Endodermal cell (in vitro differentiated cells): ENCODE results near the gene DTX1. TPM values are rescaled to one million over a fixed set of nuclear protein-coding genes. Genes with fewer than 3 reads are reported as not detected.

ENCODE experiments used
- DNase-seq: peaks from one replicate; pipeline ENCODE4 v3.0.0-alpha.2; 2017
- H3K27ac ChIP-seq: 2 replicates; pipeline ENCODE4 v1.5.1; 2013; ENCODE audit warnings: mild to moderate bottlenecking, low read depth, low read length, moderate library complexity
- H3K27me3 ChIP-seq: 2 replicates; pipeline ENCODE4 v1.6.1; 2013; ENCODE audit warnings: mild to moderate bottlenecking, low read length, moderate library complexity; ENCODE audit not compliant: insufficient read depth, control insufficient read depth, poor library complexity, severe bottlenecking
- H3K36me3 ChIP-seq: 2 replicates; pipeline ENCODE4 v1.7.0; 2013; ENCODE audit warnings: mild to moderate bottlenecking, low read length, moderate library complexity; ENCODE audit not compliant: control insufficient read depth, insufficient read depth
- H3K4me1 ChIP-seq: one replicate; pipeline ENCODE4 v1.7.0; 2013; ENCODE audit warnings: low read length; ENCODE audit not compliant: control insufficient read depth, insufficient read depth
- H3K4me3 ChIP-seq: 2 replicates; pipeline ENCODE4 v1.5.1; 2013; ENCODE audit warnings: mild to moderate bottlenecking, low read length, moderate library complexity
- H3K9ac ChIP-seq: 2 replicates; pipeline ENCODE4 v1.6.1; 2013; ENCODE audit warnings: mild to moderate bottlenecking, low read length, moderate library complexity; ENCODE audit not compliant: poor library complexity, severe bottlenecking; ENCODE audit errors: extremely low read depth
- H3K9me3 ChIP-seq: 2 replicates; pipeline ENCODE4 v1.6.1; 2013; ENCODE audit warnings: mild to moderate bottlenecking, low read length, moderate library complexity; ENCODE audit not compliant: control insufficient read depth
- H3K27ac Mint-ChIP-seq: 2 replicates; pipeline ENCODE4 v1.8.0; 2020; ENCODE audit warnings: mixed read lengths
- H3K27me3 Mint-ChIP-seq: 2 replicates; pipeline ENCODE4 v1.8.0; 2021; ENCODE audit warnings: mild to moderate bottlenecking, mixed read lengths; ENCODE audit not compliant: insufficient read depth
- H3K36me3 Mint-ChIP-seq: 2 replicates; pipeline ENCODE4 v1.8.0; 2020; ENCODE audit warnings: low read depth, mixed read lengths
- H3K4me1 Mint-ChIP-seq: 2 replicates; pipeline ENCODE4 v1.8.0; 2020; ENCODE audit warnings: mixed read lengths
- H3K4me3 Mint-ChIP-seq: 2 replicates; pipeline ENCODE4 v1.8.0; 2020; ENCODE audit warnings: mild to moderate bottlenecking, moderate library complexity, mixed read lengths
- H3K9me3 Mint-ChIP-seq: 2 replicates; pipeline ENCODE4 v1.8.0; 2020; ENCODE audit warnings: mild to moderate bottlenecking, mixed read lengths
- CTCF ChIP-seq: fragments of 200-600 bp; sonication (generic); conservative IDR thresholded peaks from 2 replicates; pipeline ENCODE4 v1.5.0; 2021; ENCODE audit warnings: antibody characterized with exemption, mild to moderate bottlenecking
- WGBS, 2 experiments: methylation state at CpG; one replicate each; pipeline versions ENCODE4 v1.1.5 to v1.1.7; 2013; ENCODE audit warnings: missing lambda C conversion rate in 2 of 2, mixed read lengths in 1 of 2; ENCODE audit not compliant: insufficient coverage in 1 of 2, insufficient read length in 1 of 2; 5-methylcytosine and 5-hydroxymethylcytosine counted together
- total RNA-seq, 2 donors: library from RNA; stranded (reverse); fragmentation: NEBNext Ultra II Directional in 1 of 2; extraction: Animal tissue kit (Norgen Biotek cat#: 25700) in 1 of 2; gene quantifications; 2 replicates in 1 of 2; 3 replicates in 1 of 2; pipeline ENCODE4 v1.2.1, GENCODE V29; 2021

Gene DTX1
- total RNA-seq, 2 donors from 2014 or later: 3.3 to 4.9 TPM

- Mint-ChIP-seq H3K4me3 (no peak overlapping the region), H3K36me3 (no peaks in the 10 kb centered on the region), H3K27ac (no peak overlapping the region), H3K9me3 (peaks cover 2% of the 10 kb centered on the region), H3K4me1 (peaks cover 10% of the 10 kb centered on the region), H3K27me3 (peaks cover 37% of the 10 kb centered on the region)
- no peak for DNase-seq
- H3K27ac ChIP-seq: no peak overlapping the region
- H3K9ac ChIP-seq: no peak overlapping the region
- H3K27me3 ChIP-seq: peaks cover 10% of the 10 kb centered on the region
- 81% methylated on average over 20 to 21 of the region's 21 CpGs for WGBS, 2 experiments
- H3K4me3 ChIP-seq: no peak overlapping the region
- no peaks in the 10 kb centered on the region for H3K9me3 ChIP-seq
- H3K4me1 ChIP-seq: no peaks in the 10 kb centered on the region
- no peak for TF ChIP-seq CTCF
- no peaks in the 10 kb centered on the region for H3K36me3 ChIP-seq
These were observed 34.2 kb downstream of the DTX1 start for GRCh38 chr12:113090740-113091139.

GRCh38 chr12:113091506-113091905, 35.0 kb downstream of the DTX1 start:
- Mint-ChIP-seq H3K4me3 (no peak overlapping the region), H3K27ac (no peak overlapping the region), H3K36me3 (no peaks in the 10 kb centered on the region), H3K9me3 (no peaks in the 10 kb centered on the region), H3K4me1 (peaks cover 8% of the 10 kb centered on the region), H3K27me3 (peaks cover 37% of the 10 kb centered on the region)
- no peak for TF ChIP-seq CTCF
- no peak for DNase-seq
- peaks cover 10% of the 10 kb centered on the region for H3K27me3 ChIP-seq
- no peak overlapping the region for H3K4me3 ChIP-seq
- no peak overlapping the region for H3K27ac ChIP-seq
- no peak overlapping the region for H3K9ac ChIP-seq
- H3K4me1 ChIP-seq: no peaks in the 10 kb centered on the region
- H3K9me3 ChIP-seq: no peaks in the 10 kb centered on the region
- WGBS, 2 experiments: 75 to 80% methylated on average over 1 to 3 of the region's 3 CpGs
- no peaks in the 10 kb centered on the region for H3K36me3 ChIP-seq

- Mint-ChIP-seq H3K9me3 (no peaks in the 10 kb centered on the region), H3K36me3 (no peaks in the 10 kb centered on the region), H3K4me3 (peak overlapping the region; percentile 51), H3K27me3 (peaks cover 37% of the 10 kb centered on the region), H3K27ac (no peak overlapping the region), H3K4me1 (peaks cover 3% of the 10 kb centered on the region)
- H3K36me3 ChIP-seq: no peaks in the 10 kb centered on the region
- H3K9ac ChIP-seq: no peak overlapping the region
- peaks cover 10% of the 10 kb centered on the region for H3K27me3 ChIP-seq
- no peaks in the 10 kb centered on the region for H3K4me1 ChIP-seq
- H3K27ac ChIP-seq: no peak overlapping the region
- TF ChIP-seq CTCF: peak; percentile 58
- WGBS, 2 experiments: 24 to 34% methylated on average over 17 to 31 of the region's 31 CpGs
- peak; percentile 97 for DNase-seq
- no peaks in the 10 kb centered on the region for H3K9me3 ChIP-seq
- no peak overlapping the region for H3K4me3 ChIP-seq
These were observed 36.3 kb downstream of the DTX1 start for GRCh38 chr12:113092607-113093408.
